Immature natural killer cell (primary cell): ENCODE measurements around the gene PTGES2. TPM values are rescaled to one million over a fixed set of nuclear protein-coding genes. Genes with fewer than 3 reads are reported as not detected.

ENCODE experiments used
- DNase-seq, 3 donors: peaks; one replicate each; pipeline ENCODE4 v3.0.0; 2022; ENCODE audit warnings: mixed read lengths in 1 of 3
- H3K27ac Mint-ChIP-seq, 6 donors: one replicate each; pipeline ENCODE4 v1.8.0; 2020; ENCODE audit warnings: mixed read lengths in 6 of 6, mild to moderate bottlenecking in 5 of 6, inconsistent platforms in 4 of 6, moderate library complexity in 3 of 6
- H3K27me3 Mint-ChIP-seq, 3 donors: one replicate each; pipeline ENCODE4 v1.8.0; 2020 to 2021; ENCODE audit warnings: low read depth in 3 of 3, mild to moderate bottlenecking in 3 of 3, mixed read lengths in 3 of 3, moderate library complexity in 3 of 3, inconsistent platforms in 1 of 3
- H3K36me3 Mint-ChIP-seq, 3 donors: one replicate each; pipeline ENCODE4 v1.8.0; 2020; ENCODE audit warnings: mixed read lengths in 3 of 3, inconsistent platforms in 2 of 3, mild to moderate bottlenecking in 2 of 3
- H3K4me1 Mint-ChIP-seq, 2 donors: one replicate each; pipeline ENCODE4 v1.8.0; 2020; ENCODE audit warnings: inconsistent platforms in 2 of 2, mild to moderate bottlenecking in 2 of 2, mixed read lengths in 2 of 2, moderate library complexity in 1 of 2
- H3K4me3 Mint-ChIP-seq, 5 donors: one replicate each; pipeline ENCODE4 v1.8.0; 2020; ENCODE audit warnings: mild to moderate bottlenecking in 5 of 5, mixed read lengths in 5 of 5, inconsistent platforms in 3 of 5, moderate library complexity in 3 of 5
- H3K9me3 Mint-ChIP-seq, 6 donors: one replicate each; pipeline ENCODE4 v1.8.0; 2020; ENCODE audit warnings: mild to moderate bottlenecking in 6 of 6, mixed read lengths in 6 of 6, inconsistent platforms in 4 of 6, moderate library complexity in 3 of 6
- polyA plus RNA-seq, 3 donors: library from polyadenylated mRNA; unstranded; fragments of 300-500 nt; fragmentation: Illumina TruSeq; gene quantifications; one replicate each; pipeline ENCODE4 v1.2.3, GENCODE V29; 2021

The PTGES2 gene
- 10 to 100 TPM; 31.4 to 60.9 (median 56.6) TPM for polyA plus RNA-seq

- H3K36me3 Mint-ChIP-seq: no peaks in the 10 kb centered on the region
- peaks cover 7 to 17% (median 9%) of the 10 kb centered on the region in 3 donors for H3K27me3 Mint-ChIP-seq
These were observed at the start of gene PTGES2 for GRCh38 chr9:128127568-128127989. PTGES2 (minus strand) TSS chr9:128127729; CDS start chr9:128127717, 12 bp downstream.

GRCh38 chr9:128175726-128176125, 48.2 kb upstream of the PTGES2 start:
- Mint-ChIP-seq H3K4me1 (no peaks in the 10 kb centered on the region), H3K27me3 (peaks cover 0 to 4% (median 0%) of the 10 kb centered on the region in 3 donors), H3K9me3 (no peaks in the 10 kb centered on the region), H3K27ac (peak overlapping the region in 1 of 6 donors; percentile 1), H3K4me3 (no peak overlapping the region), H3K36me3 (peaks cover 8 to 24% (median 17%) of the 10 kb centered on the region in 3 donors)
- no peak for DNase-seq

More at GRCh38 chr9:128127568-128127989, at the start of gene PTGES2:
- Mint-ChIP-seq H3K9me3 (no peaks in the 10 kb centered on the region), H3K4me1 (peaks cover 34 to 42% of the 10 kb centered on the region in 2 donors), H3K27ac (peak within 1 kb of the TSS; percentile 97 to 99 (median 98)), H3K4me3 (peak within 1 kb of the TSS; percentile 95 to 99 (median 99))
- DNase-seq: peak; percentile 84 to 87 (median 86)

- Mint-ChIP-seq H3K27me3 (peaks cover 0 to 3% (median 0%) of the 10 kb centered on the region in 3 donors), H3K4me3 (no peak overlapping the region), H3K4me1 (no peaks in the 10 kb centered on the region), H3K27ac (no peak overlapping the region), H3K36me3 (peaks cover 8 to 21% (median 14%) of the 10 kb centered on the region in 3 donors), H3K9me3 (no peaks in the 10 kb centered on the region)
- DNase-seq: no peak
These were observed 47.6 kb upstream of the PTGES2 start for GRCh38 chr9:128175102-128175563.

- Mint-ChIP-seq H3K4me3 (no peak overlapping the region), H3K27ac (no peak overlapping the region), H3K4me1 (no peaks in the 10 kb centered on the region), H3K36me3 (peaks cover 3 to 10% (median 8%) of the 10 kb centered on the region in 3 donors), H3K27me3 (no peaks in the 10 kb centered on the region), H3K9me3 (no peaks in the 10 kb centered on the region)
- no peak for DNase-seq
These were observed 46.5 kb upstream of the PTGES2 start for GRCh38 chr9:128174062-128174461.

DNA sequence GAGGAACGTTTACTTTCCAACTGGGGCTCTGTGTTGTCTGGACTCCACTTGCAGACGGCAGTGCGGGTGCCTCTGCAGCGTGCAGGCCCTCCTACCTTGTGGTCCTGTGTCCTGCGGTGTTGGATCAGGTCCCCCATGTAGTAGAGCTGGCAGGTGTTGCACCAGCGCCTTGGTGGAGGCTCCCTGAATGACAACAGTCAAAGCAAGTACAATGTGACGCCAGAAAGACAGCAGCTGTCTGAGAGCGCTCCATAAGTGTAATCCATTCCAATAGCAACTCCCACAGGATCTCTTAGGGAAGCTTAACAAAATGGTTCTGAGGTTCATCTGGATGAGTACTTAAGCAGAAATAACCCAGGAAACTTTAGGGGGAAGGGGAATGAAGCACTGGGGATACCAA, 42.4 kb upstream of the PTGES2 start:
- Mint-ChIP-seq H3K4me3 (no peak overlapping the region), H3K27ac (no peak overlapping the region), H3K9me3 (no peaks in the 10 kb centered on the region), H3K27me3 (peaks cover 0 to 5% (median 0%) of the 10 kb centered on the region in 3 donors), H3K36me3 (peaks cover 5 to 17% (median 6%) of the 10 kb centered on the region in 3 donors), H3K4me1 (no peaks in the 10 kb centered on the region)
- no peak for DNase-seq

- no peak overlapping the region for H3K27ac Mint-ChIP-seq
- peaks cover 5 to 14% (median 5%) of the 10 kb centered on the region in 3 donors for H3K36me3 Mint-ChIP-seq
- H3K4me1 Mint-ChIP-seq: no peaks in the 10 kb centered on the region
- H3K4me3 Mint-ChIP-seq: no peak overlapping the region
- H3K27me3 Mint-ChIP-seq: peaks cover 0 to 5% (median 0%) of the 10 kb centered on the region in 3 donors
- no peak for DNase-seq
- no peaks in the 10 kb centered on the region for H3K9me3 Mint-ChIP-seq
These were observed 42.0 kb upstream of the PTGES2 start for GRCh38 chr9:128169492-128169891.

GRCh38 chr9:128168731-128169308, 41.3 kb upstream of the PTGES2 start:
- H3K4me1 Mint-ChIP-seq: no peaks in the 10 kb centered on the region
- H3K27ac Mint-ChIP-seq: peak overlapping the region in 2 of 6 donors; percentile 13 to 22
- peaks cover 0 to 5% (median 0%) of the 10 kb centered on the region in 3 donors for H3K27me3 Mint-ChIP-seq
- H3K9me3 Mint-ChIP-seq: no peaks in the 10 kb centered on the region
- DNase-seq: no peak
- H3K4me3 Mint-ChIP-seq: no peak overlapping the region
- peaks cover 5 to 14% (median 5%) of the 10 kb centered on the region in 3 donors for H3K36me3 Mint-ChIP-seq

- peaks cover 4 to 5% of the 10 kb centered on the region in 2 donors for H3K4me1 Mint-ChIP-seq
- peaks cover 0 to 5% (median 0%) of the 10 kb centered on the region in 3 donors for H3K27me3 Mint-ChIP-seq
- no peaks in the 10 kb centered on the region for H3K9me3 Mint-ChIP-seq
- no peak for DNase-seq
- H3K36me3 Mint-ChIP-seq: peaks cover 5 to 17% (median 11%) of the 10 kb centered on the region in 3 donors
- no peak overlapping the region for H3K4me3 Mint-ChIP-seq
- H3K27ac Mint-ChIP-seq: peak overlapping the region in 2 of 6 donors; percentile 39 to 49
These were observed 39.7 kb upstream of the PTGES2 start for GRCh38 chr9:128167209-128167608.

DNA sequence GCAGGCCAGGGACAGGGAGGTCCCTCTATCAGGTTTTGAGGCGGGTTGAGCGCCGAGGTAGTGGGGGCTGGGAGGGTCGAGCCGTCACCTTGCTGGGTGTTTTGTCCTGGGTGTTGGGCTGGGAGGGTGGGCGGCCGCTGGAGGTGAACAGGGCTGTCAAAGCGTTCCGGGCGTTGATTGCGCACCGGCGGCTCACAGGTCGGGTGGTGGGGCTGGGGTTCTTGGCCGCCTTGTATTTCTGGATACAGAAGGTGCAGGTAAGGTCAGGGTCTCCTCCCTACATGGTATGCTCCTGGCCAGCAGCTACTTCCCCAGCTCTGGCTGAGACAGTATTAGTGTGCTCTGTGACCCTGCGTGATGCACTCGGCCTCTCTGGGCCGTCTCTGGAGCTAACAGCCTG, 38.6 kb upstream of the PTGES2 start:
- Mint-ChIP-seq H3K36me3 (peaks cover 5 to 17% (median 11%) of the 10 kb centered on the region in 3 donors), H3K9me3 (no peaks in the 10 kb centered on the region), H3K4me1 (peaks cover 7 to 12% of the 10 kb centered on the region in 2 donors), H3K27ac (no peak overlapping the region), H3K4me3 (no peak overlapping the region), H3K27me3 (peaks cover 0 to 5% (median 0%) of the 10 kb centered on the region in 3 donors)
- no peak for DNase-seq

GRCh38 chr9:128164307-128164885, 36.9 kb upstream of the PTGES2 start:
- Mint-ChIP-seq H3K9me3 (no peaks in the 10 kb centered on the region), H3K27ac (no peak overlapping the region), H3K4me3 (no peak overlapping the region), H3K36me3 (peaks cover 5 to 17% (median 11%) of the 10 kb centered on the region in 3 donors), H3K4me1 (peaks cover 14 to 19% of the 10 kb centered on the region in 2 donors), H3K27me3 (peaks cover 0 to 5% (median 0%) of the 10 kb centered on the region in 3 donors)
- no peak for DNase-seq

DNA sequence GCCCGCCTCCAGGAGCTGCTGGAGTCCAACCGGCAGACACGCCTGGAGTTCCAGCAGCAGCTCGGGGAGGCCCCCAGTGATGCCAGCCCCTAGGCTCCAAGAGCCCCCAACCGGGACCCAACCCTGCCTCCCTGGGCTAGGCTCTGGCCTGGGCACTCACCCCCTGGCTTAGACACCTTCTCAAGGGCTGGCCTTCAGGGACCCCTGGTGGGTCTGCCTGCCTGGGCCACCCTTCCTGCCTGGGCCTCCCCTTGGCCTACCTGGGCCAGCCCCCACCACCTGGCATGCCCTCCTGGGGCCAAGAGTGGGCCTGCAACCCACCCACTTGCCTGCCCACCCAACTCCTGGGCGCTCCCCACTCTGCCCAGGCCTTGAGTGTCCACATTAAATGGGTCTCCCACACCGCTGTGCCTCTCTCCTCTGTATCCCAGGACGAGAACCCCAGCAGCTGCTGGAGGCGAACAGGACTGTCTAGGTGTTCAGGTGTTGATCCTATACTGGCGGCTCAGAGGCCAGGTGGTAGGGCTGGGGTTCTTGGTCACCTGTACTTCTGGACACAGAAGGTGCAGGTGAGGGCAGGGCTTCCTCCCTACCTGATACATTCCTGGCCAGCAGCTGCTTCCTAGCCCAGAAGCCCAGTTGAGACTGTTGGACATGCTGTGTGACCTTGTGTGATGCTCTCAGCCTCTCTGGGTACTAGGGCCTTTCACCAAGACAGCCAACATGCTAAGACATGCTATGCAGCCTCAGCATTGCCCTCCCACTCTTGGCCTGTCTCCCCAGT, 36.2 kb upstream of the PTGES2 start:
- no peaks in the 10 kb centered on the region for H3K9me3 Mint-ChIP-seq
- peaks cover 0 to 5% (median 0%) of the 10 kb centered on the region in 3 donors for H3K27me3 Mint-ChIP-seq
- no peak overlapping the region for H3K27ac Mint-ChIP-seq
- H3K4me1 Mint-ChIP-seq: peaks cover 19 to 23% of the 10 kb centered on the region in 2 donors
- peaks cover 3 to 14% (median 8%) of the 10 kb centered on the region in 3 donors for H3K36me3 Mint-ChIP-seq
- no peak for DNase-seq
- no peak overlapping the region for H3K4me3 Mint-ChIP-seq

DNA sequence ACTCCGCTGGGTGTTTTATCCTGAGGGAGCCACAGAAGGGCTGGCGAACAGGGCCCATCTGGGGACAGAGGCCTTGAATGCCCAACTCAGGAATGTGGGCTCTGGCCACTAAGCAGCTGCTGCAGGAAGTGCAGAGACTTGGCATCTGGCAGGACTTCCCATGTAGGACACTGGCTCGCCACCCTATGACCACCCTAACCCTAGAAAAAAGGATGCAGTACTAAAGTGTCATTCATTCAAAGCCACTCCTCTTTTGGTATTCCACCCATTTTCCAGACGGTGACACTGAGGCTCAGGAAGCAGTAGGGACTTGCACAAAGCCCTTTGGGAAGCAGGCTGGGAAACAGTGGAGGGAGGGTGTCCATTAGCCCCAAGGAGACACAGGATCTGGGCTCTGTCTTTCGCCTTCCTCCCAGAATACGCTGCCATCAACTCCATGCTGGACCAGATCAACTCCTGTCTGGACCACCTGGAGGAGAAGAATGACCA, 35.5 kb upstream of the PTGES2 start:
- H3K9me3 Mint-ChIP-seq: no peaks in the 10 kb centered on the region
- H3K4me1 Mint-ChIP-seq: peaks cover 19 to 23% of the 10 kb centered on the region in 2 donors
- H3K36me3 Mint-ChIP-seq: peaks cover 0 to 11% (median 6%) of the 10 kb centered on the region in 3 donors
- no peak overlapping the region for H3K27ac Mint-ChIP-seq
- peak overlapping the region in 1 of 5 donors; percentile 53 for H3K4me3 Mint-ChIP-seq
- peaks cover 0 to 3% (median 0%) of the 10 kb centered on the region in 3 donors for H3K27me3 Mint-ChIP-seq
- no peak for DNase-seq

DNA sequence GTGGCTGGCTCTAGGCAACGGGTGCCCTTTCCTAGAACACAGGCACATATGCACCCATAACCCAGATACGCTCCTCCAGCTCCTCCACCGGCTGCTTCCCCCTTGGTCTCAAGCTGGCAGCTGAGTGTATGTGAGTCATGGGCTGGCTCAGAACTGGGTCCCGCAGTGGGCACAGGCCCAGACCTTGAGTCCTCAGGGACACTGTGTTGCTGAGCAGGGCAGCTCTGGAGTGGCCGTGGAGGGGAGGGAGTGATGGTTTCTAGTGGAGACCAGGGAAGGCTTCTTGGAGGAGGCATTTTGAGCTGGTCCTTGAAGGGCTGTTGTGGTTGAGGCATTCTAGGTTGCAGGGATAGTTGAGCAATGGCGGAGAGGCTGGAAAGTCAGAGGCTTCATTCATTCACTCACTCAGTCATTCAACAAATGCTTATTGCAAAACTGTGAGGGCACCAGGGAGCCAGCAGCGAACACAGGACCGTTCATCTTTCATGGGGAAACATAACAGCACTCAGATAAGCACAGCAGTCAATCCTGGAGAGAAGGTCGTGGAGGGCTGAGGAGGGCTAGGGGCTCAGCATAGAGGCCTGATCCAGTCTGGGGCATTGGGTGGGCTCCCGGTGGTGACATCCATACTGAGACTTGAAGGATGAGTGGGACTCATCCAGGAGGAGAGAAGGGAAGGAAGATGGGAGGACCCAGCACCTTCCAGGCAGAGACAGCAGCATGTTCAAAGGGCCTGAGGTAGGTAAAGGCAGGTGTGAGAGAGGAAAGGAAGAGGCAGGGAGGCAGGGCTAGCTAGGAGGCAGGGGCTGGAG, 34.9 kb upstream of the PTGES2 start:
- H3K9me3 Mint-ChIP-seq: no peaks in the 10 kb centered on the region
- no peak for DNase-seq
- H3K4me3 Mint-ChIP-seq: peak overlapping the region in 4 of 5 donors; percentile 27 to 53 (median 44)
- H3K36me3 Mint-ChIP-seq: peaks cover 0 to 11% (median 6%) of the 10 kb centered on the region in 3 donors
- peaks cover 0 to 3% (median 0%) of the 10 kb centered on the region in 3 donors for H3K27me3 Mint-ChIP-seq
- H3K4me1 Mint-ChIP-seq: peaks cover 19 to 23% of the 10 kb centered on the region in 2 donors
- peak overlapping the region in 4 of 6 donors; percentile 17 to 57 (median 44) for H3K27ac Mint-ChIP-seq
